Left hindlimb (tissue), 1 donor: ENCODE data around the gene CDC14A.
A peak's percentile ranks its signal among the peaks of the same experiment; 100 is the strongest.

Experiments used
- DNase-seq: peaks from one replicate; pipeline ENCODE4 v3.0.0-alpha.2; 2018

Gene CDC14A

GRCh38 chr1:100499194-100499811 is 147.0 kb downstream of the CDC14A start:
- no peak for DNase-seq

DNA sequence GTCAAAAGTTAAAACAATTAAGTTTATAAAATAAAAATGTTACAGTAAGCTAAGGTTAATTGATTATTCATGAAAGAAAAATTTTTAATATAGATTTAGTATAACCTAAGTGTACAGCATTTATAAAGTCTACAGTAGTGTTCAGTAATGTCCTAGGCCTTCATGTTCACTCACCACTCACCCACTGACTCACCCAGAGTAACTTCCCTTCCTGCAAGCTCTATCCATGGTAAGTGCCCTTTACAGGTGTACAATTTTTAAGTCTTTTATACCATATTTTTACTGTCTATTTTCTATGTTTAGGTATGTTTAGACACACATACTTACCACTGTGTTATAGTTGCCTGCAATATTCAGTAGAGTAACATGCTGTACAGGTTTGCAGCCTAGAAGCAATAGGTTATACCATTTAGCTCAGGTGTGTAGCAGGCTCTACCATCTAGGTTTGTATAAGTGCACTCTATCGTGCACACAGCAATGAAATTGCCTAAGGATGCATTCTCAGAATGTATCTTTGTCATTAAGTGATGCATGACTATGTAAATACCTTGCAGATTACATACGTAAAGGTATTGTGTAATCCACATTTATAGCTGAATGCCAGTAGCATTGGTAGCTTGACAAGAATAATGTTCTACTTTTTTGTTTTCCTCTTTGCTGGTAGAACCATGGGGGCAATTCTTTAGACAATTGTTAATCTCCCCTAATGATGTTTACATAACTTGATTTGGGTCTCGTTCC is 149.9 kb downstream of the CDC14A start:
- no peak for DNase-seq

GRCh38 chr1:100506217-100506616 is 153.9 kb downstream of the CDC14A start:
- no peak for DNase-seq

GRCh38 chr1:100510451-100510850 is 158.1 kb downstream of the CDC14A start:
- DNase-seq: no peak

DNA sequence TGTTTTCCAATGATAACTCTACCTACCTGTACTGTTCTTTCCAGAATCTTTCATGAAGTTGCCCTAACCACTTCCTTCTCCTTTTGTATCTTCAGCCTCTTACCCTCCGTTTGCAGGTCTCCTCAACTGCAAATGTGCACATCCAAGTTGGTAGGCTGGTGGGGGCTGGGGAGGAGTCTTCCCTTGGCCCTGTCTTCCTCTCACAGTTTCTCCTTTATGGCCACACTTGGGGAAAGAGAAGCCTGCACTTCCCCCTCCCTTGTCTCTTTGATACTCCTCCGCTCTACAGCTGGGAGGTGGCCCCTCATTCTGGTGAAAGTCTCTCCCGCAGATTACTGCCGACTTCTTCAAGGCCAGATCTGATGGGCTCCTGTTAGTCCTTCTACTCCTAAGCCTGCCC is 158.8 kb downstream of the CDC14A start:
- DNase-seq: no peak

GRCh38 chr1:100511773-100512172 is 159.5 kb downstream of the CDC14A start:
- no peak for DNase-seq

GRCh38 chr1:100512803-100513352 is 160.6 kb downstream of the CDC14A start:
- no peak for DNase-seq

DNA sequence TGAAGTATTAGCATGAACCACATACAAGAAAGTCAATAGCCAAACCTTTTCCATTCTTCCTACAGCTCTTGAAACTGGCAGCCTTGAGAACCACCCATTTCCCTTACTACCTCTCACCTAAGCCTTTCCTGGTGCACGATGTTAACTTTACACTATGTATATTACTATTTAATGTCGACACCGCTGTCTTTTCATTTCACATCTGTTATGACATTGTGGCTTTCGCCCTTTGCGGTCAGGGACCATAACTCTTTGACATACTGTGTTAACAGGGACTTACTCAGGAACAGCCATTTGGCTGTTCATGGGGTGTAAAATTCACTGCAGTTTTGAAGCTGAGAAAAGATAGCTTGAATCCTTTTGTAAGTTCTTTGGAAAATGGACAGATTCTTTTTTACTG is 164.6 kb downstream of the CDC14A start:
- DNase-seq: no peak

DNA sequence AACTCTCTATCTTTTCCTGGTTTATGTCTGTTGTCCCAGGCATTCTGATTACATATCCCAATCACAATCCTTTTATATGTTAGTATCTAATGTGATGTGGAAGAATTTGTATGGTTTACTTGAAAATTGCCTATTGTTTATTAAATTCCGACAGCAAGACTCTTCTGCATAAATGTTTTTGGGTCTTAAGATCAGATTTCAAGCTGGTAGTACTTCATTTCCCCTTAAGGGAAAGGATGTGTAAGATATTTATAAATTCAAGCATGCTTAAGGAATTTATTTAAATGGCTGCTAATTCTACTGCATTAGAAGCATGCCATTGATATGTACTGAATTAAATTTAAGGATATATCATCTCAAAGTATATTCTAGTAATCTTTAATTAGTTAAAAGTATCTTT is 165.2 kb downstream of the CDC14A start:
- no peak for DNase-seq

DNA sequence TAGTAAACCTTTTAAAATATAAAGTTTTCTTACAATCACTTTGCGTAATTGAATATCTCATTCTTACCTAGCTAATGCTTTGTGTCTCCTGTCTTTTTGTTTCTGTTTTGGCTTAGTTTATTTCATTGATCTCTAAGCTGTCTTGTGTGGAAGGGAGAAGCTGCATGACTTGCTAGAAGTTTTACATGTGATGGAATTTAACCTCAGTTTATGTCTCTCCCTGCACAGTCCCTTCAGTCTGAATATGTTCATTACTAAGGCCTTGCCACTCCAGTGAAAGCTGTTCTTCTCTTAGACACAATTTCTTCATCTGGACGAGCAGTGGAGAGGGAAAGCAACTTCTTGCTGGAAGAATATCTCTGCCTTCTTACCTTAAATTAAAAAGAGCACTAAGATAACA is 165.7 kb downstream of the CDC14A start:
- DNase-seq: no peak

DNA sequence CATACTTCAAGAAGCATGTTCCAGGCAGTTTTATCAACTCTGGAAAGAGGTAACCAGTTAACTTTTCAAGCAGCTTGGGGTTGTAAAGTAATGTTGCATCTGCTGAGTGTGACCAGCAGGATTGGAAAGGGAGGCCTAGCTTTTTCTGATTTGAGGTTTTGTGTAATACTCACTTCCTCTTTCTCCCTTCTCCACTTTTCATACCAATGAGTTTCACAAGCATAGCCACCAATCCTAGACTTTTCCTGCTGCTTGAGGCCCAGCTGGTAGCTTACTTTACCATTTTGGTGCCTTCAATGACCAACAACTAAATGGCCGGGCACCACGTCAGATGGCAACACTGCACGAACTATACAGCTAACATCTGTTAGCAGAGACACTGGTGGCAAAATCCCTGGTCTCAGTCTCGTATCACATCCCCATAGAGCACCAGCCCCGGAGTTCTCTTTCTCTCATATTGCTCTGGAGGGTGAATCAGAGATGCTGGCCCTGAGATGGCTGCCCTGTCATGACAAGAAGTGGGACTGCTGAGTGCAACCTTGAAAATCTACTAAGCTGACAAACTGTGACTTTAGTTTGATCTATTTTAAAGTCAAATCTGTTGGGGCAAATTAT is 170.8 kb downstream of the CDC14A start:
- DNase-seq: no peak

- DNase-seq: no peak
Measured at GRCh38 chr1:100524355-100524754, 172.0 kb downstream of the CDC14A start.

DNA sequence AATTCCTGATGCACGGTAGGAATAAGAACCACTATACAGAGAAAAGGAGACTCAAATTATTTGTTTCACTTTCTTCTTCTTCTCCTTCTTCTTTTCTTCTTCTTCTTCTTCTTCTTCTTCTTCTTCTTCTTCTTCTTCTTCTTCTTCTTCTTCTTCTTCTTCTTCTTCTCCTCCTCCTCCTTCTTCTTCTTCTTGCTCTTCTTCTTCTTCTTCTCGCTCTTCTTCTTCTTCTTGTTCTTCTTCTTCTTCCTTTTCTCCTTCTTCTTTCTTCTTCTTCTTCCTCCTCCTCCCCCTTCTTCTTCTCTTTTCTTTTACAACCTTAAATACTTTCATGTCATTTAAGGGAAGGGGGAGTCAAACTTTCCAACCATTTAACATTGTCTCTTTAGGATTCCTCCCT is 174.6 kb downstream of the CDC14A start:
- DNase-seq: no peak

DNA sequence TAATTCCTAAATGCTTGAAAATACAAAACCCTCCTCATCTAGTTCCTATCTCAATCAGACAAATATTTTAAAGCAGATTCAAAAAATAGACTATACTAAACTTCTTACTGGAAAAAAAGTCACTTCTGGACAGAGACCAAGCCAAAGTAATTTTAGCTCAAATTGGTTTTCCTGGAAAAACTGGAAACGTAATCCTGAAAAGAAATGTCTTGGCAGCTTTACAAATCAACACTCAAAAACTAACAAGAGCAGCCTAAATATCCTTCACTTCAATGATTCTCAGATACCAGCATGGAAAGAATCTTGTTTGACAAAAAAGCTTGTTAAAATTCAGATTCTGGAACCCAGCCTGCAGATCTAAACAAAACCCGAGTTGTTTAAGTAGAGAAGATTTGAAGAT is 176.6 kb downstream of the CDC14A start:
- DNase-seq: no peak

DNA sequence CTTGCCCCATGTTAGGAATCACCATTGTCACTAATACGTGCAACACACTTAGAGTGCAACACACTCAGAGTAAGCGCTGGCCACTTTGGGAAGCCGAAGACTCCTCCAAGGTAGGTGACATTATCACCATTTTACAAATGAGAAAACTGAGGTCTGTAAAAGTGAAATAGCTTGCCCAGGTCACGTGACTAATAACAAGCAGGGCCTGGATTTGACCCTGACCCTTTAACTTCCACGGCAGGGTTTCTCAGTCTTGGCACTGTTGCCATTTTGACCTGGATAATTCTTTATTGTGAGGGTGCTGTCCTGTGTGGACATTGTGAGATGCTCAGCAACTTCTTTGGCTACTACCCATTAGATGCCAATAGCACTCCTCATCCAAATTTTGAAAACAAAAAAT is 177.8 kb downstream of the CDC14A start:
- no peak for DNase-seq

DNA sequence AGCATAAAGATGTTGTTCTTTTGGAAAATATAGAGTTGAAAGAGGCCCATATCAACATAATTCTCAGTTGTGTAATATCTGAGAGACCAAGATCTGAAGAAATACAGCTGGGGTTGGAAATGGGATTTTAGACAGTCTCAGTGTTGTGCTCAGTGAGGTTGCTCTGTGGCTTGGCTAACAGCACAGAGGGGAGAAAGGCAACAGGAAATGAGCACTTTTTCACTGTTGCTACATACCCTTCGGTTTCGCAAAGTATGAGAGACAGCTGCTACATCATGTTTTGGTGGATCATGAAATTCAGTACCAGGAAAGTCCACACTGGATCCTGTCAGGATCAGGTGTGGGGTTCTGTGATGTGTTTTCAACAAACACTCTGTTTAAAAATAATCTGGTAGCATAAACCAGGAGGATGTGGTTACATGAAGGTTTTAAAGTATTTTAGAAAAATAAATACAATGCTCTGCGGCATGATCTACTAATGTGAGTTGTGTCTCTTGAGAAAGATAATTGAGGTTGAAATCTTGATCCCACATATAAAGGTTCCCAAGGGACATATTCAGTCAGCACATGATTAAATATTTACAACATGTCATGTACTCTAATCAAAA is 178.7 kb downstream of the CDC14A start:
- DNase-seq: no peak

- DNase-seq: no peak
Measured at GRCh38 chr1:100532645-100533044, 180.3 kb downstream of the CDC14A start.

GRCh38 chr1:100535264-100535663 is 183.0 kb downstream of the CDC14A start:
- no peak for DNase-seq

DNA sequence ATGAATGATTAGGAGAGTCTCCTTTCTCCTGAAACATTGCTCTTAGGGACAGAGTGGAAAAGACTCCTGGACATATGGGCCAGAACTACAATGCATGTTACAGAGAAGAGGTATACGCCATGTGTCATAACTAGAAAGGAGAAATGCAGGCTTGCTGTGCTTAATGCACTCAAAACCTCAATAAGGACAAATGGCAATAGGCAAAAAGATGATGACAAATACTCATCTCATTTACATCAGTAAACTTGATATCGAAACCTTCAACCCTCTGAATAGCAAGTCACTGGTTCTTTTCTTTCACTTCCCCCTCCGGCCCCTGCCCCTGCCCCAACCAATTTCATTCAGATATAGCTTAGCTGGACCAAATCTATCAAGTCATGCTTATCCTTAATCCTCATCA is 183.7 kb downstream of the CDC14A start:
- no peak for DNase-seq

GRCh38 chr1:100538913-100539835 is 186.9 kb downstream of the CDC14A start:
- no peak for DNase-seq

DNA sequence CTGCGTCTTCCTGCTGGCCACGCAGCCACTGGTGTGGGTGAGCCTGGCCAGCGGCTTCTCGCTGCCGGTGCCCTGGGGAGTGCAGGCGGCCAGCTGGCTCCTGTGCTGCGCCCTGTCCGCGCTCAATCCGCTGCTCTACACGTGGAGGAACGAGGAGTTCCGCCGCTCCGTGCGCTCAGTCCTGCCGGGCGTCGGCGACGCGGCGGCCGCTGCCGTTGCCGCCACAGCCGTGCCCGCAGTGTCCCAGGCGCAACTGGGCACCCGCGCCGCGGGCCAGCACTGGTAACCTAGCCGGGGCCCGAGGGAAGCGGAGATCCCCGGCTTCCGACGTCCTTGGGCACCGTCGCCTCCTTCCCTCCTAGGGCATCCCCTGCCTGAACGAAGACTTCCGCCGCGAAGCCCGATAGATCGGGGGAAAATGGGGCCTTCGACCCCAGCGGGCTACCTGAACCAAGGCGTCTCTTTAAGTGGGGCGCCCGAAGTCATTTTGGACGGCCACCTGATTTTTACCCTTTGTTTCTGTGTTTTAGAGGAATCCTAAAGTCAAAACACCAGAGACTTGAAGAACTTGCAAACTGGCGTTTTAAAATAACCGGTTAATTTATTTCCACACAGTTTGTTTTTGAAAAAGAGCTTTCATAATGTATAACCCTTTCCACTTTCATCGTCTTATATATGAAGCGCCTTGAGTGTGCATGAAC is 187.7 kb downstream of the CDC14A start:
- peak; percentile 50 for DNase-seq

DNA sequence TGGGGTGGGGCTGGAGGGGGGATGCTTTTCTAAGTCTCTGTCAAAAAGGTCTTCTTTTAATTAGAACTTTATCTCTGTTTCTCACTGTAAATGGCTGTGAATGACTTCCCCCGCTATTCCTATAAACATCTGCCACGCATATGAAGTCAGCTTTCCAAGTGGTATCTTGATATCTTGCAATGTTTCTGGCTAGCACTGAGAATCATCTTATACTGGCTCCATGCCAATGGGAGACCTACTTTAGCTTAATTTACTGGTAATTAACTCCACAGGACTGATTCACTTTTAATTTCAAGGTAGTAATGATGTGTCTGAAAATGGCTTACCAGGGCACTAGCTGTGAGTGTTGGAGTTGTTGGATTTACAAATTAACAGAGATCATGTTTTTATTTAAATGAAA is 190.0 kb downstream of the CDC14A start:
- DNase-seq: no peak
